Pericardium fibroblast (primary cell): ENCODE results near the gene BTBD3. TPM values are rescaled to one million over a fixed set of nuclear protein-coding genes. Genes with fewer than 3 reads are reported as not detected.

ENCODE experiments used
- total RNA-seq: library from RNA; depleted of rRNA; stranded (reverse); fragments of >200 nt; gene quantifications from 2 replicates; pipeline ENCODE4 v1.2.3, GENCODE V29; 2015

The BTBD3 gene
- total RNA-seq, result 11.1 and 15.5 TPM in 2 replicates

DNA sequence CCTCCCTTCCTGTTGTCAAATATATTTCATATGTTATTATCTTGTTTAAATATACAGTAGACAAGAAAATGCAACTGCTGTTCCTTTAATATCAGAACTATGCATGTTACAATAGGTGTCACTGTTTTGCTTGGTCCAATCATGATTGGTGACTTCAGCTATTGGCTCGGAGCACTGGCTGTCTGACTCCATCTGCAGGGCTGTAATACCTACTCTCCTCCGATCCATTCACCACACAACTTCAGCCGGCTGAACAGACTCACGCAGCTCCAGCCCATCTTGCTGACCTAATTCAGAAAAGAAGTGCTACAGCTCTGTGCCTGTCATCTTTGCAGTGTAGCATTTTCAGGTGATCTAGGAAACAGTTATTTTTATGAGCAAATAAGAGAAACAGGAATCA, at the start of gene BTBD3:
Gene BTBD3, plus strand, starts transcription at position 231 of the 400 bp plus-strand sequence. CDS start 383 bp downstream, outside the sequence.

